Endothelial cell of umbilical vein (primary cell): Measurements from ENCODE around the gene ITPRIPL1. TPM values are rescaled to one million over a fixed set of nuclear protein-coding genes. Genes with fewer than 3 reads are reported as not detected.
A peak's percentile ranks its signal among the peaks of the same experiment; 100 is the strongest.

Source experiments
- BruUV-seq: library from RNA; stranded (reverse); fragments of 400-500 nt; replicated peaks from 2 replicates; lab custom pipeline; 2021; lab: Mats Ljungman, UMichigan
- CTCF ChIA-PET: fragments of 300-600, 350-600 bp; sonication (Branson Sonifier 250); formaldehyde crosslinking; loops from one replicate; lab custom pipeline; 2021; ENCODE audit warnings: antibody characterized with exemption, inconsistent platforms; lab: Charles Lee
- POLR2A ChIA-PET: fragments of 300-600, 350-600 bp; sonication (Branson Sonifier 250); formaldehyde crosslinking; loops from one replicate; lab custom pipeline; 2021; ENCODE audit warnings: antibody characterized with exemption, inconsistent platforms; lab: Charles Lee
- DNase-seq: peaks from one replicate; pipeline ENCODE4 v3.0.0-alpha.2; 2011; ENCODE audit warnings: low read depth, low spot score
- FAIRE-seq: peaks from 2 replicates; lab custom pipeline; 2011; peaks lifted over from hg19 to GRCh38; lab: Jason Lieb, UNC
- H2AFZ ChIP-seq: 2 replicates; pipeline ENCODE4 v1.6.0; 2012; ENCODE audit warnings: low read depth, low read length, control low read depth, inconsistent platforms
- H3K27ac ChIP-seq: 2 replicates; pipeline ENCODE4 v1.5.1; 2011; ENCODE audit warnings: low read depth, mild to moderate bottlenecking, control low read depth, low read length, moderate library complexity; ENCODE audit not compliant: insufficient read depth
- H3K27me3 ChIP-seq, 2 experiments: 2 replicates each; pipeline versions ENCODE4 v1.6.0 to v1.6.1; 2011; ENCODE audit warnings: low read length in 2 of 2, mixed read lengths in 1 of 2; ENCODE audit not compliant: control insufficient read depth in 2 of 2, insufficient read depth in 2 of 2
- H3K36me3 ChIP-seq, 2 experiments: 2 replicates in 1 of 2; 3 replicates in 1 of 2; pipeline ENCODE4 v1.5.1; 2011; ENCODE audit warnings: low read length in 2 of 2, mild to moderate bottlenecking in 1 of 2, moderate library complexity in 1 of 2; ENCODE audit not compliant: control insufficient read depth in 2 of 2, insufficient read depth in 2 of 2; ENCODE audit errors: extremely low read depth in 1 of 2
- H3K4me1 ChIP-seq: 3 replicates; pipeline ENCODE4 v1.5.1; 2011; ENCODE audit warnings: mild to moderate bottlenecking, low read length; ENCODE audit not compliant: control insufficient read depth, insufficient read depth; ENCODE audit errors: extremely low read depth
- H3K4me2 ChIP-seq: 2 replicates; pipeline ENCODE4 v1.6.1; 2011; ENCODE audit warnings: low read length, control low read depth, mixed read lengths; ENCODE audit not compliant: insufficient read depth
- H3K4me3 ChIP-seq, 3 experiments: fragments of 200-600 bp in 1 of 3; sonication (generic), shearing (Covaris generic) in 1 of 3; replicated peaks in 1 of 3; 2 replicates each; pipeline ENCODE4 v1.5.1; 2011 to 2016; ENCODE audit warnings: control low read depth in 3 of 3, low read length in 3 of 3, mild to moderate bottlenecking in 2 of 3, inconsistent platforms in 1 of 3, low read depth in 1 of 3, moderate library complexity in 1 of 3; ENCODE audit not compliant: insufficient read depth in 1 of 3
- H3K79me2 ChIP-seq: 2 replicates; pipeline ENCODE4 v1.6.0; 2012; ENCODE audit warnings: low read length, inconsistent platforms; ENCODE audit not compliant: control insufficient read depth, insufficient read depth
- H3K9ac ChIP-seq: replicated peaks from 2 replicates; pipeline ENCODE3; 2011; ENCODE audit warnings: low read length, control low read depth; ENCODE audit not compliant: insufficient read depth; ENCODE audit errors: extremely low read depth
- H3K9me1 ChIP-seq: replicated peaks from 3 replicates; pipeline ENCODE4 v1.6.0; 2011; ENCODE audit warnings: mild to moderate bottlenecking, low read length; ENCODE audit not compliant: control insufficient read depth, insufficient read depth; ENCODE audit errors: extremely low read depth
- H3K9me3 ChIP-seq: replicated peaks from 2 replicates; pipeline ENCODE4 v1.5.1; 2012; ENCODE audit warnings: low read length, inconsistent platforms; ENCODE audit not compliant: control insufficient read depth, insufficient read depth
- H4K20me1 ChIP-seq: replicated peaks from 2 replicates; pipeline ENCODE3; 2011; ENCODE audit warnings: mild to moderate bottlenecking, low read length; ENCODE audit not compliant: control insufficient read depth, insufficient read depth; ENCODE audit errors: extremely low read depth
- CTCF ChIP-seq, 2 donors: IDR thresholded peaks; 1 replicate in 1 of 2; 2 replicates in 1 of 2; pipeline ENCODE4 v1.5.1; 2011; ENCODE audit warnings: low read length in 2 of 2, mild to moderate bottlenecking in 2 of 2, moderate library complexity in 2 of 2, control low read depth in 1 of 2, inconsistent platforms in 1 of 2, low read depth in 1 of 2; ENCODE audit not compliant: insufficient read depth in 1 of 2; ENCODE audit errors: extremely low read depth in 1 of 2
- FOS ChIP-seq: IDR thresholded peaks from 2 replicates; pipeline ENCODE4 v1.6.1; 2011; ENCODE audit warnings: mild to moderate bottlenecking, low read length, moderate library complexity, borderline replicate concordance; ENCODE audit not compliant: insufficient read depth
- GATA2 ChIP-seq: IDR thresholded peaks from 2 replicates; pipeline ENCODE4 v1.7.0; 2011; ENCODE audit warnings: low read depth, mild to moderate bottlenecking, moderate library complexity, mixed read lengths, low read length; ENCODE audit not compliant: insufficient read length, insufficient read depth
- MAX ChIP-seq: IDR thresholded peaks from 2 replicates; pipeline ENCODE4 v1.6.1; 2011; ENCODE audit not compliant: insufficient read depth, insufficient read length
- POLR2A ChIP-seq: IDR thresholded peaks from 2 replicates; pipeline ENCODE4 v1.6.1; 2012; ENCODE audit warnings: low read depth, mild to moderate bottlenecking, control low read depth, low read length
- POLR2AphosphoS5 ChIP-seq: IDR thresholded peaks from 2 replicates; pipeline ENCODE4 v1.6.1; 2012; ENCODE audit warnings: low read depth, mild to moderate bottlenecking, control low read depth, low read length, moderate library complexity; ENCODE audit not compliant: insufficient read depth
- dilution Hi-C: fragments of 300-500 bp; cut with MboI; formaldehyde crosslinking; loops from one replicate; pipeline ENCODE4 v1.15.0; 2019; ENCODE audit warnings: low sequenced_read_pairs; ENCODE audit not compliant: extremely low pct_ligation_motif_present
- intact Hi-C: fragments of 100-400 bp; cut with micrococcal nuclease; formaldehyde crosslinking; loops from one replicate; pipeline ENCODE4 v1.10.0; 2022
- polyA plus RNA-seq, 4 experiments: library from polyadenylated mRNA; depleted of rRNA in 3 of 4; stranded (reverse) in 3 of 4; unstranded in 1 of 4; fragments of >200 nt; gene quantifications; 2 replicates each; pipeline versions ENCODE4 v1.2.1 to v1.2.3, GENCODE V29; 2011 to 2012; ENCODE audit warnings: missing spikeins in 1 of 4
- total RNA-seq: library from RNA; stranded (reverse); gene quantifications from 2 replicates; pipeline ENCODE4 v1.2.3, GENCODE V29; 2021

Gene ITPRIPL1
- total and polyA plus RNA-seq, 2 donors (not counting 3 experiments of a cell fraction or from before 2014, with no cell fraction given) = 2.6 to 5.8 TPM

- no peaks in the 10 kb centered on the region for H3K9me3 ChIP-seq
- H3K36me3 ChIP-seq = no peaks in the 10 kb centered on the region
- FAIRE-seq = peak; percentile 87
- peak overlapping the region; percentile 46 for H3K9ac ChIP-seq
- CTCF ChIA-PET = interaction anchor here (0.9 to 2.0 kb wide), 13 partner anchors 10 to 233 kb away, joined by 3 to 8 read pairs (median 4); partner anchors contain the start of genes CIAO1 and NCAPH
- H3K27ac ChIP-seq = no peak overlapping the region
- peak overlapping the region; percentile 64 for H2AFZ ChIP-seq
- intact Hi-C loops (loop anchor here (2.0 kb wide), 1 partner anchor 16 kb away; the partner anchor contains the start of gene SNRNP200), dilution Hi-C loops (no loop called here)
- no peaks in the 10 kb centered on the region for H3K79me2 ChIP-seq
- no peaks in the 10 kb centered on the region for H3K9me1 ChIP-seq
- TF ChIP-seq CTCF (IDR thresholded peaks at IDR 0.05; ENCODE audit: extremely low read depth in 1 of 2, insufficient read depth in 1 of 2, low read depth in 1 of 2, low read length in 2 of 2) (no peak), POLR2A (no peak), POLR2AphosphoS5 (no peak), MAX (peak; percentile 12), FOS (no peak), GATA2 (no peak)
- peaks cover 10 to 15% of the 10 kb centered on the region in 2 experiments for H3K27me3 ChIP-seq
- H3K4me3 ChIP-seq = peak overlapping the region; percentile 63 to 83 (median 79)
- no peaks in the 10 kb centered on the region for H4K20me1 ChIP-seq
- H3K4me2 ChIP-seq = peak overlapping the region; percentile 81
- BruUV-seq = no TSS peak
- DNase-seq = peak; percentile 52
- POLR2A ChIA-PET = interaction anchor here (1.0 to 1.1 kb wide), 2 partner anchors 10 to 13 kb away, joined by 3 read pairs; no protein-coding TSS in a partner anchor
- H3K4me1 ChIP-seq = peaks cover 28% of the 10 kb centered on the region
These were observed 4.1 kb upstream of the ITPRIPL1 start for GRCh38 chr2:96320728-96321622.
